HG03280 (cell line): ENCODE results near the gene DTX1.

Source experiments
- ATAC-seq: cut with Tn5 transposase; IDR thresholded peaks from one replicate; pipeline ENCODE4 v1.9.1; 2021; ENCODE audit warnings: mild to moderate bottlenecking, moderate library complexity; ENCODE audit not compliant: unreplicated experiment

The DTX1 gene

DNA sequence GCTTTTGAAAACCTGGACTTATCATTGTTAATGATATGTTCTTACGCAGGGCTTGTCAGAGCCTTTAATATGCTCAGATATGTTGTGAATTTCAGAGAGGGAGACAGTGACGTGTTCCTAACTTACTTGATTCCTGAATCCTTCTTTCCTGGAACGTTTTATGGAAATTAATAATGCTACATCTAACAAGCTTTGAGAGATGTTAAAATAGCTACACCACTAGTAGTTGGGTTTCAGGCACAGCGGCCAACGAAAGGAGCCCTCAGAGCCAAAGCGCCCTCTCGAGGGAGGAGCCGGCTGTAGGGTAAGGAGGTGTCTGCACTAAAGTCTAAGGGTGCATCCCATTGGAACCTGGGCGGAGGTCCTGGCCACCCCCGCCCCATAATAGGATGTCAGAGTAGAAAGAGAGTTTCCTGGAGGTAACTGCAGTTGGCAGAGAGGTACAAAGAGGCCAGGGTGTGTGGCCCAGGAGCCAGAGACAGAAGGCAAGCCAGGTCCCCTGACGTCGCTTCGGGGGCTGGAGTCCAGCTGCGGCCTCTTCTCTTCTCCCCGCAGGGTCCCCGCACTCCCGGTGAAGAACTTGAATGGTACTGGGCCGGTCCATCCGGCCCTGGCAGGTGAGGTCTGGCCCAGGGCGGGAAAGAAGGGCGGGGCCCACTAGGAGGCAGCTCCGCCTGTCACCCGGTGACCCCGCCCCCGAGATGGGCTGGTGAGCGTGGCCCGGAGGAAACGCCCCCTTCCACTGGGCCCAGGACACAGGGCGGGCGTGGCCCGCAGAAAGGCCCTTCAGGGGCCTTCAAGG lies 36.3 kb downstream of the DTX1 start:
- ATAC-seq, result no peak

GRCh38 chr12:113093409-113094101 lies 37.0 kb downstream of the DTX1 start:
- no peak for ATAC-seq

GRCh38 chr12:113094738-113095137 lies 38.2 kb downstream of the DTX1 start:
- no peak for ATAC-seq

DNA sequence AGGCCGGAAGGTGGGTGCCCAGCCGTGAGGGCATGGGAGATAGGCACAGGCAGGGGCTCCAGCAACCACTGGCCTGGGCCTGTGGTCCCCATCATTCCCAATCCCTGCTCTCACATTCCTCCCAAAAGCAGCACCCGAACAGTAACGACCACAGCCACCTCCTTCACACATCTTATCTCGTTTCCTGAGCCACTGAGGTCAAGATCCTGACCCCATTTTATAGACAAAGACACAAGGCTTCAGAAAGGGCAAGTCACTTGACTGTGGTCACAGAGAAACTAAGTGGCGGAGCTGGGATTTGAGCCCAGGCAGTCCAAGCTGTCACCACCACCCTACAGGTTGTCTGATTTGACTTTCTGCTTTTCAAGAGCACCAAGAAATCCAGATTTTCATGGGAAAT lies 38.9 kb downstream of the DTX1 start:
- ATAC-seq, result no peak

DNA sequence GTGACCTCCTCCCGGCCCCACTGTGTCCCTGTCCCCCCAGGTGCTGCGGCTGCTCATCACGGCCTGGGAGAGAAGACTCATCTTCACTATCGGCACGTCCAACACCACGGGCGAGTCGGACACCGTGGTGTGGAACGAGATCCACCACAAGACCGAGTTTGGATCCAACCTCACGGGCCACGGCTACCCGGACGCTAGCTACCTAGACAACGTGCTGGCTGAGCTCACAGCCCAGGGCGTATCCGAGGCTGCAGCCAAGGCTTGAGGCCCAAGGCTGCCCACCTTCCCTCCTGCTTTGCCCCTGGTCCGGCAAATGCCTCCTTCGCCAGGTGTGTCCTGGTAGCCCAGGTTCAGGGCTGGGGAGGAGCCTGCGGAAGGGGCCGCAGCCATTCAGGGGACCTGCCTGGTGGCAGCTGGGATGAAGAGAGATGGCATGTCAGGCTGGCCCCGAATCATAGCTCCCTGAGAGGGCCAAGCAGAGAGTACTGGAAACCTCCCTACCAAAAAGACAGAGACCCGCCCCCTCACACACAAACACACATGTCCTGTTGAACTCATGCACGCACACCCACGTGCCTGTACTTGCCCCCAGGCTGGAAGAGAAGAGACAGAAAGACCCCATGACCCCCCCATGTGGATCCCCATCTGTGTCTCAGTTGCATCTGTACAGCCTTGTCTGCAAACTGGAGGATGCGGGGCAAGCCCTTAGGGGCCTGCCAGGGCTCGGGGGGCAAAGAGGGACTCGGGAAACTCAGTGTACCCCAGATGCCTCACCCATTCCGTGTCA lies 40.3 kb downstream of the DTX1 start:
- no peak for ATAC-seq

DNA sequence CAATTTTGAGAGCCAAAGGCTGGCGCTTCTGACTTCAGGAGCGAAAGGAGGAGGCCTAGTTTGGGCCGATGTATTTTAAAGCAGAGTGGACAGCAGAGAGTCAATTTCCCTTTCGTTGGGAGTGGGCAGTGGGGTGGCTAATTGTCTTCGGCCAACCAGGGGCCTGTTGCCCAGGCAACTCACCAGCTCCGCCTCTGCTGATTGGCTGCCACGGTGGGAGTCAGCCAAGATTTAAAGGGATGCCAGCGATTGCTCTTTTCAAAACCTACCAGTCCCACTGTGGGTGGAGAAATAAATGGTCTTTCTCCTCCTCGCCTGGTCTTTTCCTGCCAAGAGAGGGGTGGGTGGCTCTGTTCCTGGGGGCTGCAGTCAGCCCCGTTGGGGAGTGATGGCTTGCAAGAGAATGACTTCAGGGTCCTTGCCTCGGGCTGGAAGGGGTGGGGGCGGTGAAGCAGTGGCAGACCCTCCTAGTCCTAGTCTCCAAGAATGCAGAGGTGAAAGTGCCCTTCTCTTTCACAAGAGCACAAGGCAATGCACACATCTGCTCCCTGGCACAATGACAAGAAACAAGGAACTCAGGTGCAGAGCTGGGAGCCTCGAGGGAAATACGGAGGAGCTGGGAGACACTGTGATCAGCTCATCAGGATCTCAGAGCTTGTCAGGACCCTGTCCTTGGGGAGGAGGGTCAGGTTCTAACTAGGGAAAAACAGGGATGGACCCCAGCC lies 41.3 kb downstream of the DTX1 start:
- ATAC-seq, result no peak

- peak; percentile 61 for ATAC-seq
Observed at GRCh38 chr12:113098441-113099028, 42.0 kb downstream of the DTX1 start.

- no peak for ATAC-seq
Observed at GRCh38 chr12:113099364-113099763, 42.8 kb downstream of the DTX1 start.

- no peak for ATAC-seq
Observed at GRCh38 chr12:113099764-113100163, 43.2 kb downstream of the DTX1 start.

GRCh38 chr12:113101751-113102150 lies 45.2 kb downstream of the DTX1 start:
- no peak for ATAC-seq

- no peak for ATAC-seq
Observed at GRCh38 chr12:113102811-113103210, 46.3 kb downstream of the DTX1 start.

DNA sequence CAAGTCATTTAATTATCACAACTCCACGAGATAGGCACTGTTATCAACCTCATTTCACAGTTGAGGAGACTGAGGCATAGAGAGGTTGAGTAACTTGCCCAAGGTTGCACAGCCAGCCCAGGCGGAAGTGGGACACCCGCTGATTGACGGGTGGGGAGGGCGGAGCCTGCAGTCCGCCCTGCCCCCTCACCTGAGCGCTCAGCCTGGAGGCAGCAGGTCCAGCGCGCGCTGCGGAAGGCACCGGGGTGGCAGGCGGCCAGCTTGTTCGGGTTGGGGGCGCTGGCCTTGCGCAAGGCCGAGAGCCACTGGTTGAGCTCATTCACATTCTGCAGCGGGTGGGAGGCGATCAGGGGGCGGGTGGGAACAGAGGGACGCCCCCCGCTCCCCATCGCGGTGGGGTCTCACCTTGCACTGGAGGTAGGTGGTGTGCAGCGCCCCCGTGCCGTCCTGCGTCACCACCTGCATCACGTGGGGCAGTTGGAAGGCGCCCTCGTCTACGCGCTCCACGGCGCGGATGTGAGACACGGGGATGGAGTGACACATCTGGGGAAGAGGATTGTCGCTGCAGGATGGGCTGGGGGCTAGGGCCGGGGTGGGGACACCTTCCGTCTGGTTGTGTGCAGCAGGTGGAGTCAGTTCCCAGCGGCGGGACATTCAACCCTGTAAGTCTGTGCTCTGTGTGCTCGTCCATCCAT lies 47.4 kb downstream of the DTX1 start:
- ATAC-seq, result no peak

DNA sequence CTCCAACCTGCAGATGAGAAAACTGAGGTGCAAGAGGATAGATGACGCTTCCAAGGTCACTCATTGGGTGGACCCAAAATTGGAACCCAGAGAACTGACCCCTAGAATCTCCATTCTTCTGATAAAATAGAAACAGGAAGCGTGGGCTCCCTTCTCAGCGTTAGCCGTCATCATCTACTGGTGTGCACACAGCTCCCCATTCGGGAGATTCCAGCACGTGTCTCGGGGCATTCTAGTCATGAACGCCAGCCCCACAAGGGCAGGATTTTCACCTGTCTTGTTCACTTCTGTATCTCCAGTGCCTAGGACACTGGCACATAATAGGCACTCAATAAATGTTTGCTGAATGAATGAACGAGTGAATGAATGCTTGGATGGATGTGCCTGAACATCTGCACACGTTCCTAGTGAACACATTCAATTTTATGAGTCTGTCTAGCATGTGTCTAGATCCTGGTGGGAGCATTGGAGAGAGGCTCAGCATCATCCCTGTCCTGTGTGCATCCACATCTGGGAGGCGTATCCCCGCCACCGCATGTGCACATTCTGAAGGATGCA lies 48.5 kb downstream of the DTX1 start:
- no peak for ATAC-seq

DNA sequence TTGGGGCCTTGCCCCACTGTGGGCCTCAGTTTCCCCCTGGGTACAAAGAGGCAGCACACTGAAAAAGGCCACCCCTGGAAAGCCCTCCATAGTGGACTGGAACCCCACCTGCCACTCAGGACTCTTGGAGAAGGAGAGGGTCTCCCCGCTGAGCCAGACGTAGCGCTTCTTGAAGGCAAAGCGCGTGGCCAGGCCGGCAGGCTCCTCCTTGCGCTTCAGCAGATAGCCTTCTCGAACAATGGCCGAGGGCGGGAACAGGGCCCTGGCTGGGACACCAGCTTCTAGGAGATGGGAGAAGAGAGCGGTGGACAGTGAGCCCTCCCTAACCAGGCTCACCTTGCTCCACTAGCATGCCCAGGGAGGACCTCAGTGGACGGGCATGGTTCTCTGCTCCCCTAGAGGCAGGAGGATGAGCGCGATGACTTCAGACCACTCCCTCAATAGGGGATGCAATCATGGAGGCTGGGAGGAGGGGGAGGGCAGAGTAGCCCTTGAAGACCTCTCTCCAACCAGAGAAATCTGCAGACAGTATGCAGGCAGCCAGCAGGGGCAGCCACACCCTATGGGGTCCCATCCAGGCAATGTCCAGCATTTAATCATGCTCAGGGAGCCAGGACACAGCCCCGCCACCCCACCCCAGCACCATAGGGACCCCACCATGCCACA lies 49.2 kb downstream of the DTX1 start:
- no peak for ATAC-seq

DNA sequence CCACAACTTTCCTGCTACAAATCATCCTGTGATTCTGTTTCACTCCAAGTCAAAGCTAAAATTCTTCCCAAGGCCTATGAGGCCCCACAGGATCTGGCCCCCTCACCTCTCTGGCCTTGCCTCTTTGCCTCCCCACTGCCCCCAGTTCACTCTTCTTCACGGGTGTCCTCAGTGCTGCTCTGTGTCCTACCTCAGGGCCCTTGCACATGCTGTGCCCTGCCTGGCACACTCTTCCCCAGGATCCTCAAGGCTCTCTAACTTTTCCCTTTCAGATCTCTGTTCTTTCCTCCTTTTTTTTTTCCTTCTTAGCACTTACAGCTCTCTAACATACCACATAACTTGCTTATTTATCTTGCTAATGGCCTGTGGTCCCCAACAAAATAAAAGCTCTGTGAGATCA lies 49.8 kb downstream of the DTX1 start:
- ATAC-seq, result no peak

- no peak for ATAC-seq
Observed at GRCh38 chr12:113108308-113108707, 51.8 kb downstream of the DTX1 start.

DNA sequence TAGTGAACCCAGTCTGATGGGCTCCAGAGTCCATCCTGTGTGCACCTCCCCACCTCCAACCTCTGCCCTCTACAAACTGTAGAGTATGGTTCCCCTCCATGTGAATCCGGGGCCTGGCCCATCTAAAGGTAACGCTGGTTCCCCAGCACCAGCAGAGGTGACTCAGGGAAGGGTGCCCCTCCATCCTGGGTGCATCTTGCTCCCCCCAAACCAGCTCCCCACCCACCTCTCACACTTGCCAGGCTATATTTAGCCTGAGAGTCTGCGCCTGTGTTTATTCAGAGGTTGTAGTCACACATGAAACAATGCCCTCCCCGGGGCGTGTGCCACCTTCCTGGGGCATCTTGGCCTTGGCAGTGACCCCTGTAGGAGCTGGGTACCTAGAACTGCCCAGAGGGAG lies 52.8 kb downstream of the DTX1 start:
- no peak for ATAC-seq

DNA sequence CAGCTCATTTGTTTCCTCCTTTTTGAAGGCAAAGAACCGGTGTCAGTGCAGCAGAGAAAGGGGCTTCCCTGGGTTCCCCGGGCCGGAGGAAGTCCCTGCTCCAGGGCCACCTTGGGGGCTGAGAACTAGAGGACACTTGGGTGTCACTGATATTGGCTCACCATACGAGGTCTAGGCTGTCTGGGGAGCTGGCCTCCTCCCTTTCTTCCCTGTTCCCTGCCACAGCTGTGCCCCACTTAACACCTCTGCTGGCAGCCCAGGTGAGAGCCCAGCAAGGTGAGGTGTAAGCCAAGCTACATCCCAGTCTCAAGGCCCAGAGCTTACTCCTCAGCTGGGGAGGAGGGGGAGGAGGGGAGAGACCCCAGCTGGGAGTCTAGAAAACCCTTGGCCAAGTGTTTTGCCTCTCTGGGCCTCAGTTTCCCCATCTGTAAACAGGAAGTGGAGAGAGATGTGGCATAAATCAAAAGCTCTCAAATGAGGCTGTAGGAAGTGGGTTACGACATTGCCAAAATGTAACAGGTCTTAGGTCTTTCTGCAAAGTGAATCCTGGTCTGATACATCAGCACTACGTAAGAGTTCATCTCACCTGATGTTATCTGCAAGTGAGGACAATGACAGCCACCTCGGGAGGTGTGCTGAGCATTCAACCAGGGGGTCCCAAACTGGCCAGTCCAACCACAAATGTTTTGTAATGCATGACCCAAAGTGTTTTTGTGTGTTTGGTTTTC lies 53.5 kb downstream of the DTX1 start:
- ATAC-seq, result no peak

DNA sequence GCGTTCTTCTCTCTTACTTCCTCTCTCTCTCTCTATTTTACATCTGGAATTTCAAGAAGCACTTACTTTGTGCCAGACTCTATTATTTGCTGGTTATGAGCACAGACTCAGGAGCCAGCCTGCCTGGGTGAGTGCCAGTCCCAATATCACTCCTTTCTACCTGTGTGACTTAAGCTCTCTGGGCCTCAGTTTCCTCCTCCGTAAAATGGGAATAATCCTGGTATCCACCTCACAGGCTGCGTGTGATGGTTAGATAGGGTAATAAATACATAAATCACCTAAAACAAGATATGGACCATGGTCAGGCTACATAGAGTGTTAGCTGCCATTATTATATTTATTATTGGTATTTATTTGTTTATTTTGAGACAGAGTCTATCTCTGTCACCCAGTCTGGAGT lies 54.7 kb downstream of the DTX1 start:
- ATAC-seq, result no peak
